Fibroblast of skin of right biceps (primary cell): ENCODE results near the gene PARD3B.

ENCODE experiments used
- DNase-seq: peaks from one replicate; pipeline ENCODE4 v3.0.0-alpha.2; 2013

Gene PARD3B

GRCh38 chr2:205435970-205436369 lies 890.7 kb downstream of the PARD3B start:
- DNase-seq = peak; percentile 55

GRCh38 chr2:205438241-205438640 lies 893.0 kb downstream of the PARD3B start:
- DNase-seq = peak; percentile 60

GRCh38 chr2:205439621-205440020 lies 894.3 kb downstream of the PARD3B start:
- no peak for DNase-seq

- DNase-seq = no peak
Observed at GRCh38 chr2:205441524-205441923, 896.2 kb downstream of the PARD3B start.

- DNase-seq = no peak
Observed at GRCh38 chr2:205448189-205448588, 902.9 kb downstream of the PARD3B start.

GRCh38 chr2:205451901-205452512 lies 906.7 kb downstream of the PARD3B start:
- DNase-seq = no peak

DNA sequence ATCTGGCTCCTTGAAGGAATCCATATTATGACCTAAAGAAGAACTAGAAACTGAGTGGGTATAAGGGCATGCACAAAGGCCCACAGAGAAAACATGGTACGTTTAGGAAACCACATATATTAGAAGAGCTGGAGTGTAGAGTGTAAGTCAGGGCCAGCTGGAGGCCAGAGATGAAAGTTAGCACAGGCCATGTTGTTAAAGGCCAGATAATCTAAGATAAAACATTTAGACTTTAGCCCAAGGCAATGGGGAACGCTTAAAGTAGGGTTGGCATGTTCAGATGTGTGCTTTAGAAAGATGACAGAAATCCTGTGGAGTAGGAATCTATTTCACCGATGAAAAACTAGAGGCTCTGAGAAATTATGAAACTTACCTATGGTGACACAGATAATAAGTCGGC lies 907.9 kb downstream of the PARD3B start:
- DNase-seq = no peak

GRCh38 chr2:205456682-205457081 lies 911.4 kb downstream of the PARD3B start:
- DNase-seq = no peak

GRCh38 chr2:205460217-205460616 lies 914.9 kb downstream of the PARD3B start:
- DNase-seq = no peak

GRCh38 chr2:205461169-205461568 lies 915.9 kb downstream of the PARD3B start:
- DNase-seq = no peak

- DNase-seq = peak; percentile 30
Observed at GRCh38 chr2:205461678-205462665, 916.7 kb downstream of the PARD3B start.

GRCh38 chr2:205462681-205463345 lies 917.5 kb downstream of the PARD3B start:
- peak; percentile 56 for DNase-seq

DNA sequence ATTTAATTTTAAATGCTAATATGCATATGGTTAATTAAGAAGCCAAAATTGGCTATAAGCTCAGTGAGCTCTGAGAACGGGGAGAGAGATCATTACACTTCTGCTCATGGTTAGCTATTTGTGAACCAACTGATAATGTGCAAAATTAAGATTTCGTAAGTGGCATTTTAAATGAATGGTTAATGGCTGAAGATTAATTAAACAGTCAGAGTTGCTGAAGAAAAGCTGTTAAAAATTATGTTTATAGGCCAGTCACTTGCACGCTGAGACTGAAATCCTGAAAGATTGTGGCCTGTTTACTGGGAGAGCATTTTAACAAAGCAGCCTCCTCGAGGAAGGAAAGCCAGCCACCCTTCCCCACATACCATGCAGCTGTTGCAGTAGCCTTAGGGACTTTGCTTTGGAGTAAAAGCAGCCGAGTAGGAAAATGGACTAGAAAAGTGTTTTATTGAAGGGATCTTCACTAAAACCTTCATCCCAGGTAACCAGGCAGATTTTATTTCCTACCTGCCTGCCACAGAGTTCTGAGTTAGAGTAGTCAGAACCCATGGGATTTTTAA lies 918.3 kb downstream of the PARD3B start:
- no peak for DNase-seq

DNA sequence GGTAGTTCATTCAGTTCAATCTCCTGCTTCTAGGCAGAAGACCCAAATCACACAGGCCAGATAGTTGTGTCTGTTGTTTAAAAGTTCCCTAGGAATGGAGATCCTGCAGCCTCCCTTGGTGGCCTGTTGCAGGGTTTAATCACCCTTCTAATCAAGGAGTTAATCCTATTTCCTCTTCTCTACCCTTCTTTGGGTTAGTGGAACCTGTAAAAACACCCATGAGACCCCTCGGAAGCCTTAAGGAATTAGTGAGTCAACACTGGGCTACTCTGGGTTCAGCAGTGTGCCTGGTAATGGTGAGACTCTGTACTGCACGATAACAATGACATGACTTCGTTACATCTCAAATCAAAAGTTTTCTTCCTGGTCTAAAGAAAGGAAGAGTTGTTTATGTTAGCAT lies 919.4 kb downstream of the PARD3B start:
- DNase-seq = peak; percentile 13

- no peak for DNase-seq
Observed at GRCh38 chr2:205465791-205466190, 920.5 kb downstream of the PARD3B start.

GRCh38 chr2:205471776-205472175 lies 926.5 kb downstream of the PARD3B start:
- DNase-seq = no peak

DNA sequence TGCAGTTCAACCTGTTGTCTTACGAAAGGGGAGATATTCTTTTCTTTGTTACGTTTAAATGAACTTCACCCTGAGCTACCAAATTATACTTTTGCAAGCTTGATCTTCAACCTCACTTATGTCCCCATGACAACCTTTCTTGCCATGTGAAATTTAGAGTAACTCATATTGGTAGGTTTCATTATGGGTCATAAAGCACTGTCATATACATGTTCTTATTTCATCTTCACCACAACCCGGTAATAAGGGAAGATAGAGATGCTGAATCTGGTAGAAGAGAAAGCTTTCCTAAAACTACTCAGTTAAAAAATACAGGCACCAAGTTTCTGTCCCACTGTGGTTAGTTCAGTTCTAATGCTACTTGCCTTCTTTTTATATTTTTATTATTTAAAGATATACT lies 928.5 kb downstream of the PARD3B start:
- no peak for DNase-seq

GRCh38 chr2:205474741-205475415 lies 929.6 kb downstream of the PARD3B start:
- DNase-seq = peak; percentile 87

DNA sequence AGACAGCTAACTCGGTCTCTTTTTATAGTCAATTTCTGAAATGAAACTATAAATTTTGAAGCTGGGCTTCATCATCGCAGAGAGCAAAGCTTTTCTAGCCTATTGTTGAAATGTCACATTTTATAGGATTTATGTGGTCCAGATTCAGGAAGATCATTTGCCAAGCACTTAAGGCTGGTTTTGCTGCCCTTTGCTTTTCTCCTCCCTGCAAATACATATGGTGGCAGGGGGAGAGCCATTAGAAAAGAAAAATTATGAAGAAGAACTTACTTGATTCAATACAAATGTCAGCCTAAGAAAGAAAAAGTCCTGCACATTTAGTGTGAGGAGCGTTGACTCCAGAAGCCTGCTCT lies 930.1 kb downstream of the PARD3B start:
- no peak for DNase-seq

GRCh38 chr2:205477016-205477705 lies 931.9 kb downstream of the PARD3B start:
- DNase-seq = peak; percentile 30

GRCh38 chr2:205481861-205482260 lies 936.6 kb downstream of the PARD3B start:
- DNase-seq = no peak
